ENCODE measurements around the gene ACSS1.

- TF ChIP-seq CTCF (IDR thresholded peaks at IDR 0.05), result no peak
- TF ChIP-seq ZFX (IDR thresholded peaks at IDR 0.05; ENCODE audit: borderline replicate concordance), result no peak
Measured at GRCh38 chr20:25078662-25079061, 20.7 kb upstream of the ACSS1 start.
